Central memory CD8-positive, alpha-beta T cell (primary cell): ENCODE measurements around the gene ZNF432.
A peak's percentile ranks its signal among the peaks of the same experiment; 100 is the strongest.

Experiments used
- ATAC-seq: fragments of 150-1000 bp; cut with Tn5 transposase; replicated peaks from 2 replicates; pipeline ENCODE4 v1.10.0; 2022; ENCODE audit warnings: mild to moderate bottlenecking, moderate FRiP score, moderate number of reproducible peaks; ENCODE audit not compliant: poor library complexity, severe bottlenecking; ENCODE audit errors: extremely low read depth
- DNase-seq, 2 donors: peaks; one replicate each; pipeline ENCODE4 v3.0.0; 2021; ENCODE audit warnings: low spot score in 2 of 2
- H3K27ac Mint-ChIP-seq: one replicate; pipeline ENCODE4 v1.8.0; 2022; ENCODE audit warnings: low read depth, mild to moderate bottlenecking, moderate library complexity, mixed read lengths
- H3K27me3 Mint-ChIP-seq: one replicate; pipeline ENCODE4 v1.8.0; 2022; ENCODE audit warnings: mixed read lengths
- H3K36me3 Mint-ChIP-seq: one replicate; pipeline ENCODE4 v1.8.0; 2022; ENCODE audit warnings: mild to moderate bottlenecking, moderate library complexity, mixed read lengths; ENCODE audit not compliant: insufficient read depth
- H3K4me1 Mint-ChIP-seq: one replicate; pipeline ENCODE4 v1.8.0; 2022; ENCODE audit warnings: mixed read lengths
- H3K4me3 Mint-ChIP-seq: one replicate; pipeline ENCODE4 v1.8.0; 2022; ENCODE audit warnings: mild to moderate bottlenecking, moderate library complexity, mixed read lengths
- H3K9me3 Mint-ChIP-seq: one replicate; pipeline ENCODE4 v1.8.0; 2022; ENCODE audit warnings: mixed read lengths

ZNF432 gene

DNA sequence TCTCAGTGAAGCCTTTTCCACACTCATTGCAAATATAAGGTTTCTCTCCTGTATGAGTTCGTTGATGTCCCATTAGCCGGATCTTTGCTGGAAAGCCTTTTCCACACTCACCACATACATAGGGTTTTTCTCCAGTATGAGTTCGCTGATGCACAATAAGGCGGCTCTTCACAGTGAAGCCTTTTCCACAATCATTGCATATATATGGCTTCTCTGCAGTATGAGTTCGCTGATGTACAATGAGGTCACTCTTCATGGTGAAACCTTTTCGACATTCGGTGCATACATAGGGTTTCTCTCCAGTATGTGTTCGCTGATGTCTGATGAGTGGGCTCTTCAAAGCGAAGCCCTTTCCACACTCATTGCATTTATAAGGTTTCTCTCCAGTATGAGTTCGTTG, 55.2 kb downstream of the ZNF432 start:
- H3K36me3 Mint-ChIP-seq = peaks cover 13% of the 10 kb centered on the region
- no peak for DNase-seq
- H3K4me3 Mint-ChIP-seq = no peak overlapping the region
- ATAC-seq = no peak
- H3K4me1 Mint-ChIP-seq = no peaks in the 10 kb centered on the region
- no peak overlapping the region for H3K27ac Mint-ChIP-seq
- H3K9me3 Mint-ChIP-seq = peaks cover 32% of the 10 kb centered on the region
- H3K27me3 Mint-ChIP-seq = no peaks in the 10 kb centered on the region

DNA sequence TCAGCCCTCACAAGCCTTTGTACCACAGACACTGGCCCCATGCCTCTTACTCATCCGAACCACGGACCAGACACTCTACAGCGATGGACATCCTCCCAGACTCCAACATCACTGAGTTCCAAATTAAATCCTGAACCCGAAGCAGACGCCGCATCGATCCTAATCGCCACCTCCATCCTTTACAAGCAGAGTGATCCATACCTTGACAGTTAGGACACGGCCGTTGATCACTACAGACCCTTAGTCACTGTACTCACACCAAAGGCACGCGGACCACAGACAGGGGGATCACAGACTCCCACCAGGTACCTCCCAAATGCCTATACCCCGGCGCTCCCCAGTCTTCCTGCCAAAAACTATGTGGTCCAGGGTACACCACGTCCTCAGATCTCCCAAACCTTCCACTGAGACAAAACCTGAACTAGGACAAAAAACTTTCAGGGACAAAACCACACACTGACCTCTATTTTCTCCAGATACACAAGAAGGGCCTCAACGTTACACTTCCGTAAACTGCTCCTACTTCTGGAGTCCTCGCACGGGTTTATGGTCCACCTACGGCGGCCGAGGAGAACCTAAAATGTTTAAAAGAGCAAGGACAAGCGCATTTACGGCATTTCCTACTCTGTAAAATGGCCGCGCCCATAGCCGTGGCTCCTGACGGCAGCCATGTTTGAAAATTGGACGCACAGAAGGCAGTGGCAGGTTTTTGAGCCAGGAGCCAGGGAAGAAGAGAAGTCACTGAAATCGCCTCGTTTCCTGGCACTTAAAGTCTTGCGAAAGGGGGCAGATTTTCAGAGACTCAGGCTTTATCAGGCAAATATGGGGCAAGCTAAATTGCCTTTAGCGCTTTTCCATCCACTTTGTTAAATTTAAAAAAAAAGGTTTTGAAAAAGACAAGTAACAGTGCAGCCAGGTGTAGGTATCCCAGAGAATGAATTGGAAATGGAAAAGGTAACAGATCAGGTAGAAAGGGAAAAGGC, 62.0 kb downstream of the ZNF432 start, which contains the start of gene ZNF350:
Gene ZNF350, minus strand, starts transcription at position 532 of the 983 bp plus-strand sequence. CDS start 12,480 bp downstream, outside the sequence.
- Mint-ChIP-seq H3K27me3 (no peaks in the 10 kb centered on the region), H3K36me3 (peaks cover 10% of the 10 kb centered on the region), H3K4me1 (peaks cover 15% of the 10 kb centered on the region), H3K4me3 (peak within 1 kb of the TSS; percentile 92), H3K9me3 (peaks cover 30% of the 10 kb centered on the region), H3K27ac (peak within 1 kb of the TSS; percentile 95)
- DNase-seq = peak; percentile 61 to 83
- peak; percentile 99 for ATAC-seq

- no peak for DNase-seq
- no peak for ATAC-seq
- Mint-ChIP-seq H3K36me3 (peaks cover 18% of the 10 kb centered on the region), H3K27ac (no peak overlapping the region), H3K4me1 (peaks cover 20% of the 10 kb centered on the region), H3K9me3 (peaks cover 31% of the 10 kb centered on the region), H3K27me3 (no peaks in the 10 kb centered on the region), H3K4me3 (no peak overlapping the region)
Measured at GRCh38 chr19:51983361-51983760, 65.3 kb downstream of the ZNF432 start.
